MCF 10A (cell line): Measurements from ENCODE around the gene FAM240A. TPM values are rescaled to one million over a fixed set of nuclear protein-coding genes. Genes with fewer than 3 reads are reported as not detected.

Experiments used
- BruUV-seq: library from RNA; stranded (reverse); fragments of 400-500 nt; replicated peaks from 2 replicates; lab custom pipeline; 2021; lab: Mats Ljungman, UMichigan
- CTCF ChIA-PET: fragments of 300-600 bp; sonication (Branson Sonifier 250); formaldehyde crosslinking; extraction: SDS; loops from one replicate; lab custom pipeline; 2021; ENCODE audit warnings: antibody characterized with exemption, inconsistent platforms; lab: Yijun Ruan, JAX
- POLR2A ChIA-PET: fragments of 300-600, 350-650 bp; sonication (Branson Sonifier 250); formaldehyde crosslinking; extraction: SDS; loops from one replicate; lab custom pipeline; 2020; ENCODE audit warnings: antibody characterized with exemption, inconsistent platforms; lab: Yijun Ruan, JAX
- DNase-seq: peaks from one replicate; pipeline ENCODE4 v3.0.0-alpha.2; 2018; ENCODE audit not compliant: unreplicated experiment
- H3K27ac Mint-ChIP-seq: one replicate; pipeline ENCODE4 v1.8.0; 2022; ENCODE audit warnings: mild to moderate bottlenecking, low read depth, mixed read lengths; ENCODE audit not compliant: unreplicated experiment
- H3K27me3 Mint-ChIP-seq: one replicate; pipeline ENCODE4 v1.8.0; 2022; ENCODE audit warnings: mixed read lengths; ENCODE audit not compliant: insufficient read depth, unreplicated experiment
- H3K36me3 Mint-ChIP-seq: one replicate; pipeline ENCODE4 v1.8.0; 2022; ENCODE audit warnings: mild to moderate bottlenecking, moderate library complexity, mixed read lengths; ENCODE audit not compliant: insufficient read depth, unreplicated experiment
- H3K4me1 Mint-ChIP-seq: one replicate; pipeline ENCODE4 v1.8.0; 2022; ENCODE audit warnings: mixed read lengths; ENCODE audit not compliant: insufficient read depth, unreplicated experiment
- H3K4me3 Mint-ChIP-seq: one replicate; pipeline ENCODE4 v1.8.0; 2022; ENCODE audit warnings: mild to moderate bottlenecking, moderate library complexity, mixed read lengths; ENCODE audit not compliant: unreplicated experiment
- H3K9me3 Mint-ChIP-seq: one replicate; pipeline ENCODE4 v1.8.0; 2022; ENCODE audit warnings: mixed read lengths; ENCODE audit not compliant: unreplicated experiment
- intact Hi-C: fragments of 100-400 bp; cut with micrococcal nuclease; formaldehyde crosslinking; loops from 2 replicates; pipeline ENCODE4 v1.14.1; 2022
- total RNA-seq: library from RNA; stranded (reverse); gene quantifications from 2 replicates; pipeline ENCODE4 v1.2.3, GENCODE V29; 2022
- TF ChIP-seq, protein P1 (sequence below): fragments of 200-600 bp; IDR thresholded peaks from one replicate; pipeline ENCODE4 v1.8.0; 2022; ENCODE audit warnings: antibody characterized with exemption, mild to moderate bottlenecking; ENCODE audit not compliant: unreplicated experiment

The FAM240A gene
- total RNA-seq, 1 experiment from 2014 or later = not detected

DNA sequence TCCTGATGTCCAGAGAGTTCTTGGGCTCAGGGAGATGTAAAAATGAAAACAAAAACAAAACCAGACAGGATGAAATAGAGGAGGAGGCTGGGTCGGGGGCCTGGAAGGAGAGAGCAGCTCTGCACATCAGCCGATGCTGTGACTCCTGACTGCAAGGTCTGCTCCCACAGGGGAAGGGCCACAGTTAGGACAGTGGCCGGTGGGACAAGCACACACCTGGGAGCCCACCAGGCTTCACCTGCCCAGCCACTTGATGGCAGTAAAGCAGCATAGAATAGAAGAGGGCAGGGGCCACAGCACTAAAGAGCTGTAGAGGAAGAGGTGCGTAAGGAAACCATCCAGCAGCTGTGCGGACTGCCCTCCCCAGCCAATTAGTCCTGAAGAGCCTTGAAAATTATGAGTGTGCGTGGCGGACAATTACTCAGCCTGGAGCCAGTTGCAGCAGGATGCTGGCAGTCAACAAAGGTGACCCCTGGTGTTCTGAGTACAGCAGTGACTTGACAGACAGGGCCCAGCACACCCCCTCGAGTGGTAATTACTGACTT lies 51.3 kb downstream of the FAM240A start:
- ChIA-PET POLR2A (interaction anchor here (0.7 to 1.6 kb wide), 2 partner anchors 10 to 29 kb away, joined by 3 to 5 read pairs; partner anchors contain the start of gene ALS2CL), CTCF (interaction anchor here (0.7 to 5.9 kb wide), 4 partner anchors 11 to 422 kb away, joined by 3 to 42 read pairs (median 4); no protein-coding TSS in a partner anchor)
- intact Hi-C loops = no loop called here
- DNase-seq = peak; percentile 30
- BruUV-seq = no TSS peak
- peaks cover 33% of the 10 kb centered on the region for H3K4me1 Mint-ChIP-seq
- TF ChIP-seq, protein P1, sequence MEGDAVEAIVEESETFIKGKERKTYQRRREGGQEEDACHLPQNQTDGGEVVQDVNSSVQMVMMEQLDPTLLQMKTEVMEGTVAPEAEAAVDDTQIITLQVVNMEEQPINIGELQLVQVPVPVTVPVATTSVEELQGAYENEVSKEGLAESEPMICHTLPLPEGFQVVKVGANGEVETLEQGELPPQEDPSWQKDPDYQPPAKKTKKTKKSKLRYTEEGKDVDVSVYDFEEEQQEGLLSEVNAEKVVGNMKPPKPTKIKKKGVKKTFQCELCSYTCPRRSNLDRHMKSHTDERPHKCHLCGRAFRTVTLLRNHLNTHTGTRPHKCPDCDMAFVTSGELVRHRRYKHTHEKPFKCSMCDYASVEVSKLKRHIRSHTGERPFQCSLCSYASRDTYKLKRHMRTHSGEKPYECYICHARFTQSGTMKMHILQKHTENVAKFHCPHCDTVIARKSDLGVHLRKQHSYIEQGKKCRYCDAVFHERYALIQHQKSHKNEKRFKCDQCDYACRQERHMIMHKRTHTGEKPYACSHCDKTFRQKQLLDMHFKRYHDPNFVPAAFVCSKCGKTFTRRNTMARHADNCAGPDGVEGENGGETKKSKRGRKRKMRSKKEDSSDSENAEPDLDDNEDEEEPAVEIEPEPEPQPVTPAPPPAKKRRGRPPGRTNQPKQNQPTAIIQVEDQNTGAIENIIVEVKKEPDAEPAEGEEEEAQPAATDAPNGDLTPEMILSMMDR = peak; percentile 19
- H3K27me3 Mint-ChIP-seq = no peaks in the 10 kb centered on the region
- peaks cover 10% of the 10 kb centered on the region for H3K36me3 Mint-ChIP-seq
- H3K27ac Mint-ChIP-seq = no peak overlapping the region
- H3K9me3 Mint-ChIP-seq = no peaks in the 10 kb centered on the region
- no peak overlapping the region for H3K4me3 Mint-ChIP-seq

- no peaks in the 10 kb centered on the region for H3K27me3 Mint-ChIP-seq
- no peaks in the 10 kb centered on the region for H3K9me3 Mint-ChIP-seq
- no TSS peak for BruUV-seq
- H3K4me3 Mint-ChIP-seq = no peak overlapping the region
- POLR2A ChIA-PET = interaction anchor here (0.7 to 3.2 kb wide), 4 partner anchors 11 to 28 kb away, joined by 3 to 8 read pairs (median 4); partner anchors contain the start of gene ALS2CL
- H3K27ac Mint-ChIP-seq = no peak overlapping the region
- no peak for DNase-seq
- H3K36me3 Mint-ChIP-seq = peaks cover 10% of the 10 kb centered on the region
- H3K4me1 Mint-ChIP-seq = peaks cover 33% of the 10 kb centered on the region
- intact Hi-C loops = no loop called here
- CTCF ChIA-PET = interaction anchor here (0.6 to 5.9 kb wide), 4 partner anchors 10 to 320 kb away, joined by 3 to 42 read pairs (median 4); no protein-coding TSS in a partner anchor
- TF ChIP-seq, protein P1 = no peak
Measured at GRCh38 chr3:46664188-46664970, 52.1 kb downstream of the FAM240A start.

DNA sequence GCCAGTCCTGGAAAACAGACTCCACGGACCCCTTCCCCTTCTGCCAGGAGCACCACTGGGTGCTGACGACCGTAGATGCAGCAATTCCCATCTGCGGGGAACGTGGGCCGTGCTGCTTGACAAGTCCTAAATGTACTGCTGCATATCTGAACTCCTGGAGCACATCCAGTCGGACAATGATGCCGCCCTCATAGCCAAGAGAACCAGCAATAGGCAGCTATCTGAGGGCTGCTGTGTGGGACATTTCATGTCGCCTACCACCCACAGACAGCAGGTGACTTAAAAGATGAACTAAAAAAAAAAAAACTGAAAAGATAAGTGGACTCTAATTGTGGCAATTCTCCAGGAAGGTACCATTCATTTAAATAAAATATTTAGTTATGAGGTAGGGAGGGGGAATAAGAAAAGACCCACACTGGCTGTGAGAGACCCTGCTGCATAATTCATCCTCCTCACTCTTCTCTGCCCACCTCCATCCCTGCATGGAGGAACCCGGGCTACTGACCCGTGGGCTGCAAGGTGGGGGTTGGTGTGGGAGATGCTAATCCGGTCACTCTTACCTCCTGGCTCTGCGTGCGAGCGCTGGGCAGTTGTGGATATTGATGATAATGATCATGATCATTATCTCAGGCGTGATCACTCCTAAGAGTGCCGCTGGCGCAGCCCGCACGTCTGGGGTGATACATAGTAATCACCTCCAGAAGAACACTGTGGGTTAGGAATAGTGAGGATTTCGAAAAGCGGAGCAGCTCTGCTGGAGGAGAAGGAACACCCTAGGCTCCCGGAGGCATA lies 52.8 kb downstream of the FAM240A start:
- ChIA-PET CTCF (interaction anchor here (0.6 to 5.9 kb wide), 4 partner anchors 9 to 471 kb away, joined by 3 to 42 read pairs (median 4); no protein-coding TSS in a partner anchor), POLR2A (interaction anchor here (1.2 to 3.2 kb wide), 4 partner anchors 13 to 28 kb away, joined by 3 to 13 read pairs (median 6); partner anchors contain the start of gene ALS2CL)
- BruUV-seq = no TSS peak
- peaks cover 32% of the 10 kb centered on the region for H3K4me1 Mint-ChIP-seq
- DNase-seq = no peak
- H3K27me3 Mint-ChIP-seq = no peaks in the 10 kb centered on the region
- no peak overlapping the region for H3K27ac Mint-ChIP-seq
- intact Hi-C loops = no loop called here
- H3K4me3 Mint-ChIP-seq = no peak overlapping the region
- no peaks in the 10 kb centered on the region for H3K9me3 Mint-ChIP-seq
- TF ChIP-seq, protein P1 = no peak
- peaks cover 10% of the 10 kb centered on the region for H3K36me3 Mint-ChIP-seq
